GM12878 (cell line): ENCODE results near the gene PKN3. TPM values are rescaled to one million over a fixed set of nuclear protein-coding genes. Genes with fewer than 3 reads are reported as not detected.

Experiments
- ATAC-seq: fragments of 200-7000 bp; cut with Tn5 transposase; 3 replicates; pipeline ENCODE4 v1.9.1; 2020; ENCODE audit warnings: mild to moderate bottlenecking, moderate library complexity
- BruUV-seq: library from RNA; stranded (reverse); fragments of 400-500 nt; replicated peaks from 2 replicates; lab custom pipeline; 2021; lab: Mats Ljungman, UMichigan
- CTCF ChIA-PET: fragments of 300-600 bp; sonication (Branson Sonifier 250); formaldehyde crosslinking; extraction: SDS; loops from one replicate; lab custom pipeline; 2021; ENCODE audit warnings: inconsistent platforms; lab: Yijun Ruan, JAX
- POLR2A ChIA-PET: fragments of 350-600 bp; formaldehyde crosslinking; extraction: SDS; loops from one replicate; lab custom pipeline; 2021; ENCODE audit warnings: inconsistent platforms; lab: Charles Lee
- RAD21 ChIA-PET: fragments of 300-600 bp; sonication (Branson Sonifier 250); formaldehyde crosslinking; loops from one replicate; lab custom pipeline; 2023; ENCODE audit warnings: antibody characterized with exemption; ENCODE audit not compliant: unreplicated experiment; lab: Charles Lee
- SMC1A ChIA-PET: fragments of 300-600 bp; sonication (Branson Sonifier 250); formaldehyde crosslinking; loops from one replicate; lab custom pipeline; 2023; ENCODE audit not compliant: unreplicated experiment, uncharacterized antibody; lab: Charles Lee
- DNase-seq: peaks from one replicate; pipeline ENCODE4 v3.0.0-alpha.2; 2011; ENCODE audit warnings: low read depth, low spot score
- FAIRE-seq: peaks from 3 replicates; lab custom pipeline; 2011; peaks lifted over from hg19 to GRCh38; lab: Jason Lieb, UNC
- H2AFZ ChIP-seq: 2 replicates; pipeline ENCODE4 v1.6.0; 2011; ENCODE audit warnings: low read depth, low read length, control low read depth; ENCODE audit not compliant: control insufficient read depth
- H3K27ac ChIP-seq: 2 replicates; pipeline ENCODE4 v1.5.1; 2011; ENCODE audit warnings: control low read depth; ENCODE audit not compliant: control insufficient read depth, insufficient read depth
- H3K27me3 ChIP-seq, 2 experiments: replicated peaks in 1 of 2; 2 replicates each; pipeline versions ENCODE4 v1.6.0 to v1.6.1; 2011; ENCODE audit warnings: low read length in 1 of 2; ENCODE audit not compliant: control insufficient read depth in 2 of 2, insufficient read depth in 2 of 2
- H3K36me3 ChIP-seq, 2 experiments: 2 replicates each; pipeline ENCODE4 v1.5.1; 2011; ENCODE audit warnings: low read length in 1 of 2; ENCODE audit not compliant: control insufficient read depth in 2 of 2, insufficient read depth in 2 of 2
- H3K4me1 ChIP-seq: 2 replicates; pipeline ENCODE4 v1.6.1; 2011; ENCODE audit warnings: mild to moderate bottlenecking, low read length, moderate library complexity, mixed read lengths; ENCODE audit not compliant: control insufficient read depth, insufficient read depth
- H3K4me2 ChIP-seq: 2 replicates; pipeline ENCODE4 v1.6.0; 2011; ENCODE audit warnings: control low read depth; ENCODE audit not compliant: control insufficient read depth, insufficient read depth
- H3K4me3 ChIP-seq: fragments of 200-600 bp; sonication (generic); 2 replicates; pipeline ENCODE4 v1.5.1; 2016
- H3K79me2 ChIP-seq: 2 replicates; pipeline ENCODE4 v1.6.0; 2011; ENCODE audit warnings: low read length; ENCODE audit not compliant: control insufficient read depth, insufficient read depth
- H3K9ac ChIP-seq: 2 replicates; pipeline ENCODE4 v1.8.0; 2011; ENCODE audit warnings: low read length, control low read depth, mixed read lengths; ENCODE audit not compliant: control insufficient read depth, insufficient read depth
- H3K9me3 ChIP-seq: replicated peaks from 3 replicates; pipeline ENCODE4 v1.5.1; 2011; ENCODE audit warnings: mild to moderate bottlenecking, low read length; ENCODE audit not compliant: control insufficient read depth, insufficient read depth
- H4K20me1 ChIP-seq: 2 replicates; pipeline ENCODE4 v1.6.0; 2011; ENCODE audit not compliant: control insufficient read depth, insufficient read depth
- ASH2L ChIP-seq: fragments of 300-600, 200-600 bp; sonication (generic); IDR thresholded peaks from 2 replicates; pipeline ENCODE4 v1.6.1; 2017; ENCODE audit warnings: low read depth, mild to moderate bottlenecking, borderline replicate concordance
- BRCA1 ChIP-seq: IDR thresholded peaks from 2 replicates; pipeline ENCODE4 v1.6.1; 2011; ENCODE audit warnings: low read depth, low read length, improper control_type of control experiment
- EGR1 ChIP-seq, 2 experiments: IDR thresholded peaks; 1 replicate in 1 of 2; 2 replicates in 1 of 2; pipeline ENCODE4 v1.6.1; 2011 to 2012; ENCODE audit warnings: low read depth in 2 of 2, low read length in 2 of 2, borderline replicate concordance in 1 of 2, mild to moderate bottlenecking in 1 of 2, moderate library complexity in 1 of 2
- HDGF ChIP-seq: fragments of 450-650 bp; IDR thresholded peaks from 2 replicates; pipeline ENCODE4 v1.6.1; 2016; ENCODE audit warnings: antibody characterized with exemption
- IKZF1 ChIP-seq: fragments of 450-650 bp; conservative IDR thresholded peaks from 2 replicates; pipeline ENCODE4 v1.6.1; 2017; ENCODE audit warnings: antibody characterized with exemption, mild to moderate bottlenecking
- RFX5 ChIP-seq: IDR thresholded peaks from 2 replicates; pipeline ENCODE4 v1.6.1; 2011; ENCODE audit warnings: low read depth, low read length, improper control_type of control experiment
- TBL1XR1 ChIP-seq: IDR thresholded peaks from 2 replicates; pipeline ENCODE4 v1.6.1; 2012; ENCODE audit warnings: low read depth, low read length, improper control_type of control experiment
- WGBS: methylation state at CpG from one replicate; pipeline ENCODE4 v1.1.6; 2016; ENCODE audit warnings: low lambda C conversion rate; ENCODE audit not compliant: insufficient replicate concordance, insufficient coverage; ENCODE audit errors: missing lambda C conversion rate; 5-methylcytosine and 5-hydroxymethylcytosine counted together
- in situ Hi-C: fragments of 300-500 bp; cut with MboI; formaldehyde crosslinking; loops from 9 replicates; pipeline ENCODE4 v1.14.3; 2018; ENCODE audit warnings: mixed read lengths
- intact Hi-C: fragments of 100-400 bp; cut with micrococcal nuclease; formaldehyde crosslinking; loops from one replicate; pipeline ENCODE4 v1.14.2; 2022; ENCODE audit not compliant: unreplicated experiment
- polyA plus RNA-seq, 11 experiments: library from polyadenylated mRNA; depleted of rRNA in 4 of 11; unstranded in 6 of 11; stranded (reverse) in 5 of 11; fragments of >200 nt; fragmentation: Nextera tagmentation in 4 of 11; fragmentation: Illumina TruSeq in 1 of 11; extraction: Ambion mirVana in 4 of 11; extraction: Trizol in 1 of 11; gene quantifications; 1 replicate in 1 of 11; 2 replicates in 10 of 11; pipeline versions ENCODE4 v1.2.1 to v1.2.3, GENCODE V29; 2011 to 2016; ENCODE audit warnings: inconsistent platforms in 2 of 11, missing spikeins in 2 of 11, low read depth in 1 of 11
- total RNA-seq, 4 experiments: library from RNA; depleted of rRNA in 3 of 4; stranded (reverse); fragments of >200 nt in 3 of 4; fragmentation: Illumina TruSeq in 1 of 4; extraction: Trizol in 1 of 4; gene quantifications; 2 replicates each; pipeline versions ENCODE4 v1.2.1 to v1.2.3, GENCODE V29; 2013 to 2021
- TF ChIP-seq, protein P1 (sequence below): fragments of 450-650 bp; IDR thresholded peaks from 2 replicates; pipeline ENCODE4 v1.6.1; 2016; ENCODE audit warnings: mild to moderate bottlenecking

The PKN3 gene
- total and polyA plus RNA-seq, 10 of the 15 experiments (the other 5 are each of a cell fraction or from before 2014, with no cell fraction given) = 0.35 to 11.0 (median 3.3) TPM

DNA sequence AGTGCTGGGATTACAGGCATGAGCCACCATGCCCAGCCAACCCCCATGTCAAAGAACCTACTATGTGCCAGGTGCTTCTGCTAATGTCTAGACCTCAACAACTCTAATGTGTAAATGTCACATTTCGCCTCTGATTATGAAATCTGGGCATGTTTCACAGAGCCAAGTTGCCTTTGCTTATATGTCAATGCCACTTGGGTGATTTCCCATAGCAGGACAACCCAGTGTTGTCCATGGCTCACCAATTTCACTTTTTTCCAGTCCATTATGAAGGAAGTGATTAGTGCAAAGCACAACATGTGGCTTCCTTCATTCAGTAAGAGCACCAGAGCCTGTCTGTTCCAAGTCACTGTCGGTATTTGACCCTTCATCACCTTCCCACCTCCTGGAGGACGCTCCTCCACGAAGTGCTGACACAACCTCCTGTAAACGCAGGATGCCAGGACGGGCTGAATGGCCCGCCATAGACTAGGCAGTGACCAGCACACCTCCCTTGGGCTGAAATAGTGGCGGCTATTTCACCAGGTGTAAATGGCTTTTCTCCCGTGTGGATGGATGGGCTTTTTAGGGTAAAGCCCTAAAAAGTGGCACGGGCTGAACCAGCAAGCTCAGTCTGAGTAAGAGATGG lies 962 bp upstream of the PKN3 start:
- H2AFZ ChIP-seq = no peak overlapping the region
- ChIA-PET RAD21 (interaction anchor here (1.3 kb wide), 1 partner anchor 117 kb away, joined by 8 read pairs; the partner anchor contains the start of gene ENDOG), CTCF (interaction anchor here (0.8 to 1.7 kb wide), 14 partner anchors 8 to 228 kb away, joined by 3 to 13 read pairs (median 4); partner anchors contain the start of gene ZDHHC12), SMC1A (interaction anchor here (0.9 to 1.4 kb wide), 3 partner anchors 9 to 64 kb away, joined by 3 to 4 read pairs (median 3); no protein-coding TSS in a partner anchor), POLR2A (no interaction called here)
- H3K27me3 ChIP-seq = no peaks in the 10 kb centered on the region
- H3K9me3 ChIP-seq = no peaks in the 10 kb centered on the region
- no peaks in the 10 kb centered on the region for H3K79me2 ChIP-seq
- in situ Hi-C loops (no loop called here), intact Hi-C loops (no loop called here)
- no peak for DNase-seq
- BruUV-seq = no TSS peak
- H3K4me3 ChIP-seq = no peak overlapping the region
- H4K20me1 ChIP-seq = no peaks in the 10 kb centered on the region; the same call in 1 of the 2 replicates
- WGBS = 87% methylated on average over 10 of the region's 10 CpGs
- ATAC-seq = no peak
- peaks cover 3% of the 10 kb centered on the region; the same call in 1 of the 2 replicates for H3K4me1 ChIP-seq
- no peaks in the 10 kb centered on the region; a peak in 1 of 4 replicates for H3K36me3 ChIP-seq
- no peak for TF ChIP-seq HDGF
- TF ChIP-seq TBL1XR1 = no peak
- TF ChIP-seq BRCA1 = no peak
- no peak for TF ChIP-seq ASH2L
- H3K4me2 ChIP-seq = 0 out of 2 replicates have a peak overlapping the region, but pooled peaks have one; percentile 17
- no peak for FAIRE-seq
- H3K9ac ChIP-seq = no peak overlapping the region
- H3K27ac ChIP-seq = no peak overlapping the region

DNA sequence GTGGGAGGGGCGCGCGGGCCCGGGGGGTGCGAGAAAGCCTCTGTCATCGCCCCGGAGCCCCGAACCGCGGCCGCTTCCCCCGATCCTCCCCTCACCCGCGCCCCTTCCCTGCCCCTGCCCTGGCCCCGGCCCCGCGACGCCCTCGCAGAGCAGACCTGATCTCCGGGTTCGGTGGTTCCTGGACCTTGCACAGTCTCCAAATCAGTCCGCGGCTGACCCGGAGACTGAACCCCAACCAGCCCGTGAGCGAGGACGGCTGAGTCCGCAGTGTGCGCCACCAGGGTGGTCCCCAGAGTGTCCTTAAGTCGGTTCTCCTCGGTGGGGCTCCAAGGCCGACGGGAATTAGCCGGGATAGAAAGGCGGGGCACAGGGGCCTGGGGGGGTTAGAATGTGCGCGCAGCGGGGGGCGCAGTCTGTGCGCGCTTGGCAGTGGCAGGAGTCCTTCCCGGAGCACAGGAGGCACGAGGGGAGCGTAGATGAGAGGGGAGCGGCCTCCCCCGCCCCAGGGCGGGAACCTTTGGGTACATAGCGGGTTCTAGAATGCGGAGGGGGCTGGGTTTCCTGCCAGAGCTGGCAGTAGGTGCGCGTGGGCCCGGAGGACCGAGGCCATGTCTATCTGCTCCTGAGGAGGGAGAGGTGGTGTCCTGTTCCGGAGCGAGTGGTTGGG lies 779 bp downstream of the PKN3 start:
- ATAC-seq (peak; percentile 41; the same call in 2 of the 3 replicates), FAIRE-seq (no peak)

More for the DNA sequence above, 779 bp downstream of the PKN3 start:
- peak overlapping the region; percentile 87 for H3K4me2 ChIP-seq
- no peaks in the 10 kb centered on the region for H3K79me2 ChIP-seq
- ChIA-PET CTCF (interaction anchor here (1.0 kb wide), 1 partner anchor 21 kb away, joined by 6 read pairs; the partner anchor contains the start of gene ZDHHC12), SMC1A (interaction anchor here (0.6 kb wide), 1 partner anchor 20 kb away, joined by 3 read pairs; no protein-coding TSS in a partner anchor), RAD21 (no interaction called here), POLR2A (no interaction called here)
- H3K4me1 ChIP-seq = peaks cover 3% of the 10 kb centered on the region; the same call in 1 of the 2 replicates
- intact Hi-C loops = no loop called here
- H3K36me3 ChIP-seq = no peaks in the 10 kb centered on the region
- H4K20me1 ChIP-seq = no peaks in the 10 kb centered on the region
- H3K9me3 ChIP-seq = no peaks in the 10 kb centered on the region
- no peaks in the 10 kb centered on the region for H3K27me3 ChIP-seq
- H3K9ac ChIP-seq = peak overlapping the region; percentile 80
- peak overlapping the region; percentile 63 for H3K4me3 ChIP-seq
- H3K27ac ChIP-seq = peak overlapping the region; percentile 61; the same call in 1 of the 2 replicates
- H2AFZ ChIP-seq = peak overlapping the region; percentile 87
- WGBS = 37% methylated on average over 31 of the region's 55 CpGs
- no TSS peak for BruUV-seq
- no peak for DNase-seq
- in situ Hi-C loops = no loop called here
- TF ChIP-seq, protein P1, sequence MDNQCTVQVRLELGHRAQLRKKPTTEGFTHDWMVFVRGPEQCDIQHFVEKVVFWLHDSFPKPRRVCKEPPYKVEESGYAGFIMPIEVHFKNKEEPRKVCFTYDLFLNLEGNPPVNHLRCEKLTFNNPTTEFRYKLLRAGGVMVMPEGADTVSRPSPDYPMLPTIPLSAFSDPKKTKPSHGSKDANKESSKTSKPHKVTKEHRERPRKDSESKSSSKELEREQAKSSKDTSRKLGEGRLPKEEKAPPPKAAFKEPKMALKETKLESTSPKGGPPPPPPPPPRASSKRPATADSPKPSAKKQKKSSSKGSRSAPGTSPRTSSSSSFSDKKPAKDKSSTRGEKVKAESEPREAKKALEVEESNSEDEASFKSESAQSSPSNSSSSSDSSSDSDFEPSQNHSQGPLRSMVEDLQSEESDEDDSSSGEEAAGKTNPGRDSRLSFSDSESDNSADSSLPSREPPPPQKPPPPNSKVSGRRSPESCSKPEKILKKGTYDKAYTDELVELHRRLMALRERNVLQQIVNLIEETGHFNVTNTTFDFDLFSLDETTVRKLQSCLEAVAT = peak; percentile 61
- TF ChIP-seq RFX5 (no peak), IKZF1 (no peak), EGR1 (IDR thresholded peaks at IDR 0.05; ENCODE audit: borderline replicate concordance in 1 of 2, low read depth in 2 of 2, low read length in 2 of 2) (peak in 1 of 2 experiments; percentile 44; a peak in 2 of 3 replicates)
- TF ChIP-seq, all 136 proteins: peak for 2
